Panc1 (cell line): ENCODE results near the gene CCL2. TPM values are rescaled to one million over a fixed set of nuclear protein-coding genes. Genes with fewer than 3 reads are reported as not detected.

Source experiments
- ATAC-seq: fragments of 200-7000 bp; cut with Tn5 transposase; 2 replicates; pipeline ENCODE4 v1.9.1; 2020; ENCODE audit warnings: mild to moderate bottlenecking, moderate library complexity
- BruUV-seq: library from RNA; stranded (reverse); fragments of 400-500 nt; replicated peaks from 2 replicates; lab custom pipeline; 2021; lab: Mats Ljungman, UMichigan
- CTCF ChIA-PET: fragments of 300-600 bp; sonication (Branson Sonifier 250); formaldehyde crosslinking; loops from one replicate; lab custom pipeline; 2022; ENCODE audit warnings: antibody characterized with exemption; lab: Charles Lee
- POLR2A ChIA-PET: fragments of 300-600 bp; sonication (Branson Sonifier 250); formaldehyde crosslinking; loops from one replicate; lab custom pipeline; 2022; ENCODE audit warnings: antibody characterized with exemption; lab: Charles Lee
- DNase-seq: peaks from one replicate; pipeline ENCODE4 v3.0.0-alpha.2; 2010; ENCODE audit warnings: low read depth, low spot score
- H3K27ac ChIP-seq: 2 replicates; pipeline ENCODE4 v1.5.1; 2011; ENCODE audit warnings: mild to moderate bottlenecking, low read length, inconsistent platforms
- H3K27me3 ChIP-seq: fragments of 200-500 bp; sonication (Bioruptor generic); 2 replicates; pipeline ENCODE4 v1.6.0; 2014; ENCODE audit warnings: low read length, inconsistent platforms; ENCODE audit not compliant: control insufficient read depth, insufficient read depth
- H3K36me3 ChIP-seq: fragments of 200-500 bp; sonication (Bioruptor generic); 2 replicates; pipeline ENCODE4 v1.5.1; 2014; ENCODE audit warnings: inconsistent platforms, mild to moderate bottlenecking, low read length, moderate library complexity; ENCODE audit not compliant: control insufficient read depth, insufficient read depth
- H3K4me1 ChIP-seq: 2 replicates; pipeline ENCODE4 v1.5.1; 2011; ENCODE audit warnings: inconsistent platforms, mild to moderate bottlenecking, low read length, moderate library complexity; ENCODE audit not compliant: control insufficient read depth, insufficient read depth
- H3K4me3 ChIP-seq, 2 experiments: 2 replicates each; pipeline ENCODE4 v1.5.1; 2011 to 2012; ENCODE audit warnings: low read depth in 2 of 2, low read length in 2 of 2, mild to moderate bottlenecking in 2 of 2, inconsistent platforms in 1 of 2, moderate library complexity in 1 of 2
- H3K9me3 ChIP-seq: fragments of 200-500 bp; sonication (Bioruptor generic); 2 replicates; pipeline ENCODE4 v1.5.1; 2014; ENCODE audit warnings: low read depth, mild to moderate bottlenecking, inconsistent platforms, low read length, moderate library complexity; ENCODE audit not compliant: control insufficient read depth, insufficient read depth
- CTCF ChIP-seq: fragments of 450-650 bp; IDR thresholded peaks from 2 replicates; pipeline ENCODE4 v1.5.1; 2017; ENCODE audit warnings: mild to moderate bottlenecking
- POLR2AphosphoS5 ChIP-seq: IDR thresholded peaks from 2 replicates; pipeline ENCODE4 v1.6.1; 2012; ENCODE audit warnings: mild to moderate bottlenecking, low read depth, low read length, moderate library complexity
- REST ChIP-seq, 2 experiments: IDR thresholded peaks; 2 replicates each; pipeline ENCODE4 v1.6.1; 2011 to 2012; ENCODE audit warnings: low read depth in 2 of 2, control low read depth in 1 of 2, low read length in 1 of 2, mild to moderate bottlenecking in 1 of 2, moderate library complexity in 1 of 2; ENCODE audit not compliant: insufficient read depth in 1 of 2
- SIN3A ChIP-seq: IDR thresholded peaks from 2 replicates; pipeline ENCODE4 v1.6.1; 2012; ENCODE audit warnings: low read depth, mild to moderate bottlenecking, low read length, moderate library complexity, borderline replicate concordance; ENCODE audit not compliant: insufficient read depth
- TCF7L2 ChIP-seq: IDR thresholded peaks from 2 replicates; pipeline ENCODE4 v1.6.1; 2011; ENCODE audit warnings: mild to moderate bottlenecking, low read depth, low read length, inconsistent platforms
- in situ Hi-C: cut with HindIII; loops from 2 replicates; pipeline ENCODE4 v1.10.0; 2016; ENCODE audit warnings: low sequenced_read_pairs, low pct_unique_long_range_greater_than_20kb
- intact Hi-C: fragments of 100-400 bp; cut with micrococcal nuclease; formaldehyde crosslinking; loops from one replicate; pipeline ENCODE4 v1.10.0; 2022; ENCODE audit not compliant: unreplicated experiment
- total RNA-seq: library from RNA; stranded (reverse); gene quantifications from one replicate; pipeline ENCODE4 v1.2.1, GENCODE V29; 2021; ENCODE audit not compliant: unreplicated experiment

Gene CCL2
- total RNA-seq, 1 experiment from 2014 or later, result 513 TPM

- CTCF ChIA-PET, result interaction anchor here (0.6 to 1.4 kb wide), 2 partner anchors 50 to 105 kb away, joined by 3 to 10 read pairs; no protein-coding TSS in a partner anchor
- POLR2A ChIA-PET, result no interaction called here
- intact Hi-C loops, result loop anchor here (10.0 kb wide), 1 partner anchor 101 kb away; no protein-coding TSS in a partner anchor
- DNase-seq (no peak), ATAC-seq (no peak)
- Histone ChIP-seq H3K9me3 (no peaks in the 10 kb centered on the region), H3K36me3 (no peaks in the 10 kb centered on the region), H3K27me3 (no peaks in the 10 kb centered on the region), H3K4me3 (no peak overlapping the region), H3K4me1 (no peaks in the 10 kb centered on the region), H3K27ac (no peak overlapping the region)
- in situ Hi-C loops, result no loop called here
- TF ChIP-seq SIN3A (no peak), REST (IDR thresholded peaks at IDR 0.05; ENCODE audit: insufficient read depth in 1 of 2, low read depth in 2 of 2, low read length in 1 of 2) (no peak), CTCF (no peak), POLR2AphosphoS5 (no peak), TCF7L2 (no peak)
- no TSS peak for BruUV-seq
Measured at GRCh38 chr17:34305606-34306005, 50.5 kb downstream of the CCL2 start.

GRCh38 chr17:34306466-34306865, 51.4 kb downstream of the CCL2 start:
- no peaks in the 10 kb centered on the region for H3K9me3 ChIP-seq
- no TSS peak for BruUV-seq
- in situ Hi-C loops (no loop called here), intact Hi-C loops (loop anchor here (10.0 kb wide), 1 partner anchor 102 kb away; no protein-coding TSS in a partner anchor)
- H3K4me1 ChIP-seq, result no peaks in the 10 kb centered on the region
- H3K27ac ChIP-seq, result no peak overlapping the region
- DNase-seq (no peak), ATAC-seq (peak; percentile 80; the same call in 1 of the 2 replicates)
- CTCF ChIA-PET, result interaction anchor here (0.6 to 1.8 kb wide), 3 partner anchors 51 to 106 kb away, joined by 3 to 10 read pairs (median 10); no protein-coding TSS in a partner anchor
- TF ChIP-seq POLR2AphosphoS5 (no peak), CTCF (peak; percentile 35)
- no peak overlapping the region for H3K4me3 ChIP-seq
- no peaks in the 10 kb centered on the region for H3K36me3 ChIP-seq
- no peaks in the 10 kb centered on the region for H3K27me3 ChIP-seq
- POLR2A ChIA-PET, result no interaction called here

Other genes with a start within 250 kb of the CCL2 start
- gene CCL7, start 14.9 kb downstream of the CCL2 start, total RNA-seq, result 0.31 TPM
- gene CCL11, start 30.5 kb downstream of the CCL2 start, total RNA-seq, result not detected
- gene CCL8, start 64.2 kb downstream of the CCL2 start, total RNA-seq, result not detected
- not detected for gene CCL13, start 101.2 kb downstream of the CCL2 start, total RNA-seq
- not detected for gene CCL1, start 107.9 kb downstream of the CCL2 start, total RNA-seq